ENCODE results near the gene CYSRT1.

- TF ChIP-seq CTCF (IDR thresholded peaks at IDR 0.05) (no peak), EZH2 (IDR thresholded peaks at IDR 0.05; ENCODE audit: borderline replicate concordance, insufficient read depth, low read depth, low read length, poor library complexity, severe bottlenecking) (no peak)
Measured at GRCh38 chr9:137237759-137238726, 13.1 kb downstream of the CYSRT1 start.
